Neural cell (in vitro differentiated cells): Measurements from ENCODE around the gene EXD3. TPM values are rescaled to one million over a fixed set of nuclear protein-coding genes. Genes with fewer than 3 reads are reported as not detected.

Source experiments
- H2AFZ ChIP-seq: fragments of 200-600, 300-800 bp; sonication (generic), shearing (Covaris generic); 2 replicates; pipeline ENCODE4 v1.6.0; 2014; ENCODE audit warnings: low read depth, mild to moderate bottlenecking, antibody characterized with exemption, low read length, moderate library complexity
- H3F3A ChIP-seq: fragments of 200-600 bp; shearing (Covaris generic); 2 replicates; pipeline ENCODE4 v1.6.1; 2016; ENCODE audit warnings: mild to moderate bottlenecking, moderate library complexity, mixed read lengths, antibody characterized with exemption, low read length; ENCODE audit not compliant: insufficient read depth, poor library complexity, severe bottlenecking
- H3K27ac ChIP-seq: fragments of 200-600, 300-800 bp; sonication (generic), shearing (Covaris generic); 2 replicates; pipeline ENCODE4 v1.5.1; 2014; ENCODE audit warnings: mild to moderate bottlenecking, low read length, moderate library complexity
- H3K27me3 ChIP-seq: fragments of 300-800, 200-600 bp; sonication (generic), shearing (Covaris generic); 2 replicates; pipeline ENCODE4 v1.6.0; 2014; ENCODE audit warnings: mild to moderate bottlenecking, low read depth, low read length, moderate library complexity; ENCODE audit not compliant: insufficient read depth
- H3K36me3 ChIP-seq: fragments of 300-800, 200-600 bp; sonication (generic), shearing (Covaris generic); 2 replicates; pipeline ENCODE4 v1.5.1; 2014; ENCODE audit warnings: mild to moderate bottlenecking, antibody characterized with exemption, low read length, moderate library complexity; ENCODE audit not compliant: insufficient read depth
- H3K4me2 ChIP-seq: fragments of 300-800, 200-600 bp; sonication (generic), shearing (Covaris generic); 2 replicates; pipeline ENCODE4 v1.6.0; 2014; ENCODE audit warnings: mild to moderate bottlenecking, low read length
- H3K4me3 ChIP-seq: fragments of 300-800, 200-600 bp; sonication (generic), shearing (Covaris generic); 2 replicates; pipeline ENCODE4 v1.5.1; 2014; ENCODE audit warnings: mild to moderate bottlenecking, low read length, moderate library complexity
- H3K79me2 ChIP-seq: fragments of 200-600 bp; shearing (Covaris generic); replicated peaks from 2 replicates; pipeline ENCODE4 v1.6.0; 2014; ENCODE audit warnings: mild to moderate bottlenecking, low read length, moderate library complexity; ENCODE audit not compliant: insufficient read depth
- H3K9ac ChIP-seq: fragments of 300-800, 200-600 bp; sonication (generic), shearing (Covaris generic); 2 replicates; pipeline ENCODE4 v1.6.1; 2016; ENCODE audit warnings: mild to moderate bottlenecking, low read length, mixed read lengths
- H3K9me2 ChIP-seq: fragments of 200-600 bp; shearing (Covaris generic); 2 replicates; pipeline ENCODE4 v1.6.1; 2016; ENCODE audit warnings: mild to moderate bottlenecking, low read length, mixed read lengths; ENCODE audit not compliant: insufficient read depth
- H3K9me3 ChIP-seq: fragments of 200-600, 300-800 bp; sonication (generic), shearing (Covaris generic); 2 replicates; pipeline ENCODE4 v1.6.1; 2016; ENCODE audit warnings: mild to moderate bottlenecking, mixed run types, low read length, moderate library complexity, mixed read lengths
- H4K20me1 ChIP-seq: fragments of 200-600 bp; shearing (Covaris generic); 2 replicates; pipeline ENCODE4 v1.6.1; 2016; ENCODE audit warnings: mild to moderate bottlenecking, mixed run types; ENCODE audit not compliant: insufficient read depth
- CTCF ChIP-seq: fragments of 450-650 bp; IDR thresholded peaks from 2 replicates; pipeline ENCODE4 v1.5.1; 2014; ENCODE audit warnings: antibody characterized with exemption, mild to moderate bottlenecking, moderate library complexity; ENCODE audit not compliant: poor library complexity, severe bottlenecking
- EP300 ChIP-seq: fragments of 450-650 bp; conservative IDR thresholded peaks from 2 replicates; pipeline ENCODE4 v1.6.1; 2014; ENCODE audit warnings: antibody characterized with exemption, mild to moderate bottlenecking, moderate library complexity; ENCODE audit not compliant: poor library complexity, severe bottlenecking
- EZH2 ChIP-seq: fragments of 200-600, 300-800 bp; shearing (Covaris generic), sonication (generic); IDR thresholded peaks from 2 replicates; pipeline ENCODE4 v1.6.1; 2014; ENCODE audit warnings: antibody characterized with exemption, low read length, borderline replicate concordance, mild to moderate bottlenecking; ENCODE audit not compliant: insufficient read depth, poor library complexity, severe bottlenecking
- MXI1 ChIP-seq: fragments of 450-650 bp; conservative IDR thresholded peaks from 2 replicates; pipeline ENCODE4 v1.6.1; 2014; ENCODE audit warnings: antibody characterized with exemption, mild to moderate bottlenecking; ENCODE audit not compliant: poor library complexity, severe bottlenecking
- POLR2AphosphoS5 ChIP-seq: IDR thresholded peaks from 2 replicates; pipeline ENCODE4 v1.6.1; 2012
- RAD21 ChIP-seq: fragments of 450-650 bp; conservative IDR thresholded peaks from 2 replicates; pipeline ENCODE4 v1.6.1; 2014; ENCODE audit warnings: antibody characterized with exemption, mild to moderate bottlenecking, moderate library complexity
- SMC3 ChIP-seq: fragments of 450-650 bp; conservative IDR thresholded peaks from 2 replicates; pipeline ENCODE4 v1.6.1; 2014; ENCODE audit warnings: antibody characterized with exemption, mild to moderate bottlenecking, moderate library complexity; ENCODE audit not compliant: poor library complexity
- TAF1 ChIP-seq: IDR thresholded peaks from 2 replicates; pipeline ENCODE4 v1.6.1; 2012; ENCODE audit warnings: low read depth
- polyA plus RNA-seq: library from polyadenylated mRNA; depleted of rRNA; stranded (reverse); fragments of >200 nt; gene quantifications from 2 replicates; pipeline ENCODE4 v1.2.3, GENCODE V29; 2014
- TF ChIP-seq, protein P1 (sequence below): IDR thresholded peaks from 2 replicates; pipeline ENCODE4 v1.6.1; 2012; ENCODE audit warnings: borderline replicate concordance

EXD3 gene
- polyA plus RNA-seq, 1 donor from 2014 or later: 32.9 TPM

DNA sequence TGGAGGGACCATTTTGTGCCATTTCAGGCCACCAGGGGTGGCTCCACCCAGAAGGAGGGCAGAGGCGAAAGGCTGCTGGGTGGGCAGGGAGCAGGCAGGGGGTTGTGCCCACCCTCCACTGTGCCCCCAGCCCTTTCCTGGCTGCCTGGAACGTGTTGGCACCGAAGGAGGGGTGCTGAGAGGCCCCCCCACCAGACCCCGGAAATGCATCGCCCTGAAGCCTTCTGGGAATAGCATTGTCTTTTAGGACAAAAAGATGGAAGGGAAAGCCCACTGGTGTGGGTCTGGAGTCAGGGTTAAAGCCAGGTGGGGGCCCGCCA is 5.3 kb upstream of the EXD3 start:
- Histone ChIP-seq H3K9me2 (no peaks in the 10 kb centered on the region), H3K4me2 (no peak overlapping the region), H4K20me1 (no peaks in the 10 kb centered on the region), H3K36me3 (no peaks in the 10 kb centered on the region), H3K9ac (no peak overlapping the region), H3K27me3 (no peaks in the 10 kb centered on the region), H3K4me3 (no peak overlapping the region), H3K27ac (no peak overlapping the region), H3K79me2 (no peaks in the 10 kb centered on the region), H3K9me3 (no peaks in the 10 kb centered on the region), H2AFZ (no peak overlapping the region), H3F3A (no peaks in the 10 kb centered on the region)
- no peak for TF ChIP-seq EP300
- TF ChIP-seq, protein P1, sequence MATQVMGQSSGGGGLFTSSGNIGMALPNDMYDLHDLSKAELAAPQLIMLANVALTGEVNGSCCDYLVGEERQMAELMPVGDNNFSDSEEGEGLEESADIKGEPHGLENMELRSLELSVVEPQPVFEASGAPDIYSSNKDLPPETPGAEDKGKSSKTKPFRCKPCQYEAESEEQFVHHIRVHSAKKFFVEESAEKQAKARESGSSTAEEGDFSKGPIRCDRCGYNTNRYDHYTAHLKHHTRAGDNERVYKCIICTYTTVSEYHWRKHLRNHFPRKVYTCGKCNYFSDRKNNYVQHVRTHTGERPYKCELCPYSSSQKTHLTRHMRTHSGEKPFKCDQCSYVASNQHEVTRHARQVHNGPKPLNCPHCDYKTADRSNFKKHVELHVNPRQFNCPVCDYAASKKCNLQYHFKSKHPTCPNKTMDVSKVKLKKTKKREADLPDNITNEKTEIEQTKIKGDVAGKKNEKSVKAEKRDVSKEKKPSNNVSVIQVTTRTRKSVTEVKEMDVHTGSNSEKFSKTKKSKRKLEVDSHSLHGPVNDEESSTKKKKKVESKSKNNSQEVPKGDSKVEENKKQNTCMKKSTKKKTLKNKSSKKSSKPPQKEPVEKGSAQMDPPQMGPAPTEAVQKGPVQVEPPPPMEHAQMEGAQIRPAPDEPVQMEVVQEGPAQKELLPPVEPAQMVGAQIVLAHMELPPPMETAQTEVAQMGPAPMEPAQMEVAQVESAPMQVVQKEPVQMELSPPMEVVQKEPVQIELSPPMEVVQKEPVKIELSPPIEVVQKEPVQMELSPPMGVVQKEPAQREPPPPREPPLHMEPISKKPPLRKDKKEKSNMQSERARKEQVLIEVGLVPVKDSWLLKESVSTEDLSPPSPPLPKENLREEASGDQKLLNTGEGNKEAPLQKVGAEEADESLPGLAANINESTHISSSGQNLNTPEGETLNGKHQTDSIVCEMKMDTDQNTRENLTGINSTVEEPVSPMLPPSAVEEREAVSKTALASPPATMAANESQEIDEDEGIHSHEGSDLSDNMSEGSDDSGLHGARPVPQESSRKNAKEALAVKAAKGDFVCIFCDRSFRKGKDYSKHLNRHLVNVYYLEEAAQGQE: no peak
- TF ChIP-seq EZH2: no peak
- TF ChIP-seq RAD21: no peak
- no peak for TF ChIP-seq SMC3
- no peak for TF ChIP-seq TAF1
- no peak for TF ChIP-seq POLR2AphosphoS5
- no peak for TF ChIP-seq MXI1
- TF ChIP-seq CTCF: no peak

GRCh38 chr9:137427454-137428310 is 4.7 kb upstream of the EXD3 start:
- Histone ChIP-seq H3K79me2 (no peaks in the 10 kb centered on the region), H3K9ac (no peak overlapping the region), H4K20me1 (no peaks in the 10 kb centered on the region), H3K4me3 (no peak overlapping the region), H3K4me2 (no peak overlapping the region), H3K27me3 (no peaks in the 10 kb centered on the region), H3K36me3 (no peaks in the 10 kb centered on the region), H3K9me3 (no peaks in the 10 kb centered on the region), H2AFZ (no peak overlapping the region), H3K9me2 (no peaks in the 10 kb centered on the region), H3K27ac (no peak overlapping the region), H3F3A (no peaks in the 10 kb centered on the region)
- TF ChIP-seq CTCF: no peak
- no peak for TF ChIP-seq EZH2
- no peak for TF ChIP-seq MXI1
- no peak for TF ChIP-seq EP300
- TF ChIP-seq SMC3: no peak
- no peak for TF ChIP-seq POLR2AphosphoS5
- no peak for TF ChIP-seq TAF1
- no peak for TF ChIP-seq RAD21
- TF ChIP-seq, protein P1: no peak
